ENCODE data around the gene MARCO. TPM values are rescaled to one million over a fixed set of nuclear protein-coding genes. Genes with fewer than 3 reads are reported as not detected.

Gene MARCO, protein sequence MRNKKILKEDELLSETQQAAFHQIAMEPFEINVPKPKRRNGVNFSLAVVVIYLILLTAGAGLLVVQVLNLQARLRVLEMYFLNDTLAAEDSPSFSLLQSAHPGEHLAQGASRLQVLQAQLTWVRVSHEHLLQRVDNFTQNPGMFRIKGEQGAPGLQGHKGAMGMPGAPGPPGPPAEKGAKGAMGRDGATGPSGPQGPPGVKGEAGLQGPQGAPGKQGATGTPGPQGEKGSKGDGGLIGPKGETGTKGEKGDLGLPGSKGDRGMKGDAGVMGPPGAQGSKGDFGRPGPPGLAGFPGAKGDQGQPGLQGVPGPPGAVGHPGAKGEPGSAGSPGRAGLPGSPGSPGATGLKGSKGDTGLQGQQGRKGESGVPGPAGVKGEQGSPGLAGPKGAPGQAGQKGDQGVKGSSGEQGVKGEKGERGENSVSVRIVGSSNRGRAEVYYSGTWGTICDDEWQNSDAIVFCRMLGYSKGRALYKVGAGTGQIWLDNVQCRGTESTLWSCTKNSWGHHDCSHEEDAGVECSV
- 0.08 to 0.19 TPM (median 0.15 TPM) in 3 of 5 replicates, not detected in the others for total RNA-seq (2022; extraction: Qiagen RNA extraction)

DNA sequence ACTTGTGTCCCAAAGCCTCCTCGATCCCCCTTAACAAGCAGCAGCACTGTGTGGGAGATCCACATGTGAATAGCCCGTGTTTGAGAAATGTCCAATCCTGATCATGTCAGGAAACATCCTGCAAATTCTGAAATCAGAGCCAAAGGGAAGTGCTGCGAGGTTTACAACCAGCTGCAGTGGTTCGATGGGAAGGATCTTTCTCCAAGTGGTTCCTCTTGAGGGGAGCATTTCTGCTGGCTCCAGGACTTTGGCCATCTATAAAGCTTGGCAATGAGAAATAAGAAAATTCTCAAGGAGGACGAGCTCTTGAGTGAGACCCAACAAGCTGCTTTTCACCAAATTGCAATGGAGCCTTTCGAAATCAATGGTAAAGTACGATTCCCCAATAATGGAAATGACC, at the start of gene MARCO:
TSS of gene MARCO (plus strand) at position 164 of the 400 bp plus-strand sequence. CDS start at position 271, 107 bp downstream.

Other genes starting within 250 kb of the MARCO start
- 0.61 to 0.91 TPM (median 0.83 TPM) in 5 replicates for gene EN1, start 94.5 kb upstream of the MARCO start, total RNA-seq (2022; extraction: Qiagen RNA extraction)
- gene C1QL2, start 216.6 kb downstream of the MARCO start, total RNA-seq (2022; extraction: Qiagen RNA extraction): 0.30 to 0.86 TPM (median 0.67 TPM) in 5 replicates

Measured in A549 treated with dexamethasone at 1 μM for 4 hours (cell line).